ENCODE measurements around the gene HSPA14.

HSPA14 gene

DNA sequence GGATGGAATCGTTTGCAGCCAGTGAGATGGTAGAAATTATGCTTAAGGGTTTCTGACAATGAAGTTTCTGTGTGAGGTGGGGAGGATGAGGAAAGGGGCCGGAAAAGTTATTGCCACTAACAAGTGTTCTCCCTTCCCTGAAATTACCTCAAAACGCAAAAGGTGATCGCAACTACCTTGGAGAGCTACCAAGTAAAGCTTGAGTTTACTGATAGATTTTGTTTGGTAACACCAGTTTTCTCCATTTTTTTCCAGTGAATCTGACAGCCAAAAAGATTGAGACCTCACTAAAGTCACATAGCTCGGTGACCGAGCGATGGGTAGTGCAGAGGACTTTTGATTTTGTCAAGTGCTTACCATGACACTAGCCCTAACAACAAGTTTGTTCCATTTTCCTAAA is 42.1 kb downstream of the HSPA14 start:
- H3K4me3 ChIP-seq (replicated peaks in 1 of 2; ENCODE audit: low read depth in 2 of 2, low read length in 2 of 2) = peak overlapping the region; percentile 65 to 85
- TF ChIP-seq, protein P1, sequence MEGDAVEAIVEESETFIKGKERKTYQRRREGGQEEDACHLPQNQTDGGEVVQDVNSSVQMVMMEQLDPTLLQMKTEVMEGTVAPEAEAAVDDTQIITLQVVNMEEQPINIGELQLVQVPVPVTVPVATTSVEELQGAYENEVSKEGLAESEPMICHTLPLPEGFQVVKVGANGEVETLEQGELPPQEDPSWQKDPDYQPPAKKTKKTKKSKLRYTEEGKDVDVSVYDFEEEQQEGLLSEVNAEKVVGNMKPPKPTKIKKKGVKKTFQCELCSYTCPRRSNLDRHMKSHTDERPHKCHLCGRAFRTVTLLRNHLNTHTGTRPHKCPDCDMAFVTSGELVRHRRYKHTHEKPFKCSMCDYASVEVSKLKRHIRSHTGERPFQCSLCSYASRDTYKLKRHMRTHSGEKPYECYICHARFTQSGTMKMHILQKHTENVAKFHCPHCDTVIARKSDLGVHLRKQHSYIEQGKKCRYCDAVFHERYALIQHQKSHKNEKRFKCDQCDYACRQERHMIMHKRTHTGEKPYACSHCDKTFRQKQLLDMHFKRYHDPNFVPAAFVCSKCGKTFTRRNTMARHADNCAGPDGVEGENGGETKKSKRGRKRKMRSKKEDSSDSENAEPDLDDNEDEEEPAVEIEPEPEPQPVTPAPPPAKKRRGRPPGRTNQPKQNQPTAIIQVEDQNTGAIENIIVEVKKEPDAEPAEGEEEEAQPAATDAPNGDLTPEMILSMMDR (IDR thresholded peaks at IDR 0.05; ENCODE audit: low read depth, low read length) = no peak
- DNase-seq (ENCODE audit: low read depth in 2 of 2) = peak in 1 of 2 donors; percentile 9

- no peak for DNase-seq (ENCODE audit: low read depth in 2 of 2)
- H3K4me3 ChIP-seq (replicated peaks in 1 of 2; ENCODE audit: low read depth in 2 of 2, low read length in 2 of 2) = no peak overlapping the region
- TF ChIP-seq, protein P1 (IDR thresholded peaks at IDR 0.05; ENCODE audit: low read depth, low read length) = no peak
Observed at GRCh38 chr10:14884082-14884481, 46.0 kb downstream of the HSPA14 start.

DNA sequence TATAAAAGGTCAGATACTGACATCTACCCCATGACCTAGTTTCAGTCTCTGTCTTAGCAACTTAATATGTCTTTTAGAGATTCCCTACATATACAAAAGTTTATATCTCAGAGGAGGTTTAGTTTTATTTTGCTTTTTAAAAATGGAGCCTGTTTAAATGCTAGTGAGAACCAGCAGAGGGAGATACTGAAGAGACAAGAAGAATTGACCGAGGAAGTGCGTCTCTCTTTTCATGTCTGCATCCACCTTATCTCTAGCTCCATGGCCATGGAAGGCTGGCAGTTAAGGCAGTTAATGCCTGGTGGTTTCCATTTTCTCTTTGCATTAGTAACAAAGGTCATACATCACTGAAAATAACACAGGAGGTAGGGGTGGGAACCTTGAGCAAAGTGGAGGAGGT is 51.2 kb downstream of the HSPA14 start:
- no peak overlapping the region for H3K4me3 ChIP-seq (replicated peaks in 1 of 2; ENCODE audit: low read depth in 2 of 2, low read length in 2 of 2)
- TF ChIP-seq, protein P1 (IDR thresholded peaks at IDR 0.05; ENCODE audit: low read depth, low read length) = peak; percentile 43
- peak; percentile 22 to 31 for DNase-seq (ENCODE audit: low read depth in 2 of 2)

DNA sequence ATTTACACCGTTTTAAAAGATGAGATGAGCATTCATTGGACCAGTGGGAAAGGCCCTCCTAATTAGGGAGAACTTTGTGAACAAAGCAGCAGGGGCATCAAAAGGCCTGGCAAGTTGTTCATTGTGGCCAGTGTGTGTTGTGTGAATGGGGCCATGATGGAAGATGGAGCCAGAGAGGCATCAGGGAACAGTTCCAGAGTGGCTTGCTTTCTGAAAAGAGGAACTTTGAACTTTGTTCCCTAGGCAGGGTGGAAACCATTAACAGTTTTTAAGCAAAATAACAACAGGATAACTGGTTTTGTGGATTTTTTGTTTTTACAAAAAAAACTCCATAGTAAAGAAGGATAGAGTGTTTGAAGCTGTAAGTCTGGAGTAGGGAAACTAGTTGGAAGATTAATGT is 53.0 kb downstream of the HSPA14 start:
- no peak for DNase-seq (ENCODE audit: low read depth in 2 of 2)
- no peak overlapping the region for H3K4me3 ChIP-seq (replicated peaks in 1 of 2; ENCODE audit: low read depth in 2 of 2, low read length in 2 of 2)
- TF ChIP-seq, protein P1 (IDR thresholded peaks at IDR 0.05; ENCODE audit: low read depth, low read length) = no peak

DNA sequence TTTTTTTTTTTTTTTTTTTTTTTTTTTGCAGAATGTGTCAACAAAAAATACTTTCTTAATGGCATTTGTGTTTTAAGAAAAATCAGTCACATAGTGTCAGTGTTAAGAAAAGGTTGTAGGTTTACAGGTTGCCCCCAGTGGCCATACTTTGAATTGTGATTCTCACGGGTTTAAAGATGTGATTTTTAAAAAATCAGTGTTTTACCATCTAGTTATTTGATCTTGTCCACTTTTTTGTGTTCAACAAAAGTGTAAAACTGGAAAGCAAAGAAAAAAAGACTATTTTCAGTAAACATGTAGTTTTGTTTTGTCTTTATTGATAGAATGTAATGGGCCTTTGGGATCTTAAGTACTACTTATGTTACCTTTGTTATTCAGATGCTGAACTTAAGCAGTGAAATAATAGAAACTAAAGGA is 66.2 kb downstream of the HSPA14 start:
- DNase-seq (ENCODE audit: low read depth in 2 of 2) = peak; percentile 53 to 55
- H3K4me3 ChIP-seq (replicated peaks in 1 of 2; ENCODE audit: low read depth in 2 of 2, low read length in 2 of 2) = no peak overlapping the region
- TF ChIP-seq, protein P1 (IDR thresholded peaks at IDR 0.05; ENCODE audit: low read depth, low read length) = peak; percentile 55

DNA sequence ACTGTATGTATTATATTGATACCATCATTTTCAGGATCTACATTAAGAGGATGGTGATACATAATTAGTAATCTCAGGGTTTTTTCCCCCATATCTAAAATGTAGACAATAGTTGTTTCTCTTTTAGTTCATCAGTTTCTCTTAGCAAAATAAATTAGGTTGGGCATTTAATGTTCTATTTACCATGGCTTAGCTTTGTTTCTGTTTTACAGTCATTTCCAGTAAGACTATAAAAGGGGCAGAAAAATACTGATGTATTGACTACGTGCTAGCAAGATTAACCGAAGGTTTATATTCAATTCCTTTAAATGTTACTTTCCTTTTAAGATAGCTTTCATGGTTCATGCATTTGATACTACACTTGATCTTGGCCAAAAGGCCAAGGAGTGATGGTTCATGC is 66.8 kb downstream of the HSPA14 start:
- TF ChIP-seq, protein P1 (IDR thresholded peaks at IDR 0.05; ENCODE audit: low read depth, low read length) = no peak
- no peak overlapping the region for H3K4me3 ChIP-seq (replicated peaks in 1 of 2; ENCODE audit: low read depth in 2 of 2, low read length in 2 of 2)
- DNase-seq (ENCODE audit: low read depth in 2 of 2) = no peak

GRCh38 chr10:14905890-14906289 is 67.8 kb downstream of the HSPA14 start:
- H3K4me3 ChIP-seq (replicated peaks in 1 of 2; ENCODE audit: low read depth in 2 of 2, low read length in 2 of 2) = no peak overlapping the region
- no peak for DNase-seq (ENCODE audit: low read depth in 2 of 2)
- TF ChIP-seq, protein P1 (IDR thresholded peaks at IDR 0.05; ENCODE audit: low read depth, low read length) = no peak

All from cardiac fibroblast (primary cell).